Measurements from ENCODE around the gene HOXA7. TPM values are rescaled to one million over a fixed set of nuclear protein-coding genes. Genes with fewer than 3 reads are reported as not detected.

Gene HOXA7
- total RNA-seq, 2 experiments from 2014 or later = not detected

DNA sequence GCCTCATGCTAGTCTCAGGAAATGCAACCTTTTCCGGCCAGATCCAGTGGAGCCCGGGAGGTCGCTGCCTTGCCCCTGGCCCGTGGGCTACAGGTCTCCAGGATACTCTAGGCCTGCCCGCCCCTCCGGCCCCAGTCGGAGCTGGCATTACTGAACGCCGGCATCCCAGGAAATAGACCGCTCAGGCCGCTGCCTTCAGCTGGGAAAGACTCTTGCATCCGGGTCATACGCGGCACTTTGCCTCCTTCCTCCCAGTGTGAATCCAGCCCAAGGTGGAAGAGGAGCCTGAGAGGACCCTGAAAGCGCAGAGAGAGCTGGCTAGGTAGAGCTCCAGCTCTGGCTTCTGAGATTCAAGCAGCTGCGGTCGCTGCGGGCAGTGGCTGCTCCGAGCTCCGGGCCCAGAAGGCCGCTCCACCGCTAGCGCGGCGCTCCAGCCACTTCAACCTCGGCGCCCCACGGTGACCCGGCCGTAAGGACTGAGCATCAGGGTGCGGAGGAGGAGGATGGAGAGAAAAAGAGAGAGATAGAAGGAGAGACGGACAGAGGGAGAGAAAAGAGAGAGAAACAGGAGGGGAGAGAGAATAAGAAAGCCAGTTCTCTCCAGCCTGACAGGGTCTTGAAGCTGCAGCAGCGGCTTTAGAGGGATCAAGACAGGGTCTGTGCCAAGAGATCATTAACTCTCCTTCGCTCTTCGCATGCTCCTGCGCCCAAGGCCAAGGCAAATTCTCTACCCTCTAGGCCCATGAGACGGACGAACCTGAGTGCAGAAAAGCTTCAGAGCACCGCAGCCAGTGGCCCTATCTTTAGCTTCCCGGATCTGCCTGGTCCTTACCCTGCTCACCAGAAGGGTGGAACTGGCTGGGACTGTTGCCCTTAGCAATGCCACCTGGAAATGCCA is 19.4 kb upstream of the HOXA7 start:
- no peaks in the 10 kb centered on the region for H3K9me3 Mint-ChIP-seq
- H3K4me1 Mint-ChIP-seq (ENCODE audit: low read depth) = peaks cover 15% of the 10 kb centered on the region
- H3K36me3 Mint-ChIP-seq (ENCODE audit: low read depth) = no peaks in the 10 kb centered on the region
- H3K4me3 Mint-ChIP-seq = no peak overlapping the region
- peaks cover 70% of the 10 kb centered on the region for H3K27me3 Mint-ChIP-seq
- ATAC-seq (no peak), DNase-seq (no peak)
- CTCF ChIA-PET = interaction anchor here (0.7 to 10.4 kb wide), 7 partner anchors 10 to 489 kb away, joined by 3 to 61 read pairs (median 5); partner anchors contain the start of genes HOXA3, HOXA7 and HOXA9
- POLR2A ChIA-PET = no interaction called here
- TF ChIP-seq, protein P1, sequence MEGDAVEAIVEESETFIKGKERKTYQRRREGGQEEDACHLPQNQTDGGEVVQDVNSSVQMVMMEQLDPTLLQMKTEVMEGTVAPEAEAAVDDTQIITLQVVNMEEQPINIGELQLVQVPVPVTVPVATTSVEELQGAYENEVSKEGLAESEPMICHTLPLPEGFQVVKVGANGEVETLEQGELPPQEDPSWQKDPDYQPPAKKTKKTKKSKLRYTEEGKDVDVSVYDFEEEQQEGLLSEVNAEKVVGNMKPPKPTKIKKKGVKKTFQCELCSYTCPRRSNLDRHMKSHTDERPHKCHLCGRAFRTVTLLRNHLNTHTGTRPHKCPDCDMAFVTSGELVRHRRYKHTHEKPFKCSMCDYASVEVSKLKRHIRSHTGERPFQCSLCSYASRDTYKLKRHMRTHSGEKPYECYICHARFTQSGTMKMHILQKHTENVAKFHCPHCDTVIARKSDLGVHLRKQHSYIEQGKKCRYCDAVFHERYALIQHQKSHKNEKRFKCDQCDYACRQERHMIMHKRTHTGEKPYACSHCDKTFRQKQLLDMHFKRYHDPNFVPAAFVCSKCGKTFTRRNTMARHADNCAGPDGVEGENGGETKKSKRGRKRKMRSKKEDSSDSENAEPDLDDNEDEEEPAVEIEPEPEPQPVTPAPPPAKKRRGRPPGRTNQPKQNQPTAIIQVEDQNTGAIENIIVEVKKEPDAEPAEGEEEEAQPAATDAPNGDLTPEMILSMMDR (IDR thresholded peaks at IDR 0.05) = no peak
- intact Hi-C loops (cut with micrococcal nuclease) = no loop called here
- H3K27ac Mint-ChIP-seq = no peak overlapping the region

DNA sequence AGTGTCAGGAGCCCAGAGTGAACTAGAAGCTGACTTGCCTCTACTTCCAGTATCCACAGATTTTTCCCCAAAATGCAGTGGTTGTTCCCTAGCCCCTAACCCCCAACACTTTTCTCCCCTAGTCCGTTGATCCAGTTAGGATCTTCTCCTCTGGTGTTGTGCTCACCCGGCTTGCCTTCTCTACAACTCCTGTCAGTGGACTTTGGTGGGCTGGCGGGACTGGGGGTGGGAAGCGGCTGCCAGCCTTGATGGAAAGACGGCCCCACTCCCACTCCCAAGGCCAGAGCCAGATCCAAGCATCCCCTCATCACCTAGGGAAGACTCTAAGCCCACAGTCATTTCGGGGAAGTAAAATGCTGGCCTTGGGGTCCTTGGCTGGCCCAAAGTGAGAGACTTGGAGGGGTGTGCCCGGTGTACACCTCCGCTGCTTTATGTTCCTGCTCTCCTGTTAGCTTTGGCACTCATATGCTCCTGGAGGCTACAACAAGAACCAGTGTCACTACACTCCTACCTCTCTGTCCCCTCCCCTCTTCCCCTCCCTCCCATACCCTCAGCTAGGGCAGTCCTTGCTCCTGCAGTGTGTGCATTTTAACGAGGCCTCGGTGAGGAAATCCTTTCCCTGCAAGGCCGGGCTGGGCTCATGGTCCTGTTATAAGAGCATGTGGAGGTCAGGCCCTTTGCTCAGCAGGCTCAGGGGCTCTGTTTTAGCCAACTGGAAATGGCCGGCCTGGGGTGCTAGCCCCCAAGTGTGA is 18.6 kb upstream of the HOXA7 start:
- H3K4me3 Mint-ChIP-seq = peak overlapping the region; percentile 12
- DNase-seq = no peak

DNA sequence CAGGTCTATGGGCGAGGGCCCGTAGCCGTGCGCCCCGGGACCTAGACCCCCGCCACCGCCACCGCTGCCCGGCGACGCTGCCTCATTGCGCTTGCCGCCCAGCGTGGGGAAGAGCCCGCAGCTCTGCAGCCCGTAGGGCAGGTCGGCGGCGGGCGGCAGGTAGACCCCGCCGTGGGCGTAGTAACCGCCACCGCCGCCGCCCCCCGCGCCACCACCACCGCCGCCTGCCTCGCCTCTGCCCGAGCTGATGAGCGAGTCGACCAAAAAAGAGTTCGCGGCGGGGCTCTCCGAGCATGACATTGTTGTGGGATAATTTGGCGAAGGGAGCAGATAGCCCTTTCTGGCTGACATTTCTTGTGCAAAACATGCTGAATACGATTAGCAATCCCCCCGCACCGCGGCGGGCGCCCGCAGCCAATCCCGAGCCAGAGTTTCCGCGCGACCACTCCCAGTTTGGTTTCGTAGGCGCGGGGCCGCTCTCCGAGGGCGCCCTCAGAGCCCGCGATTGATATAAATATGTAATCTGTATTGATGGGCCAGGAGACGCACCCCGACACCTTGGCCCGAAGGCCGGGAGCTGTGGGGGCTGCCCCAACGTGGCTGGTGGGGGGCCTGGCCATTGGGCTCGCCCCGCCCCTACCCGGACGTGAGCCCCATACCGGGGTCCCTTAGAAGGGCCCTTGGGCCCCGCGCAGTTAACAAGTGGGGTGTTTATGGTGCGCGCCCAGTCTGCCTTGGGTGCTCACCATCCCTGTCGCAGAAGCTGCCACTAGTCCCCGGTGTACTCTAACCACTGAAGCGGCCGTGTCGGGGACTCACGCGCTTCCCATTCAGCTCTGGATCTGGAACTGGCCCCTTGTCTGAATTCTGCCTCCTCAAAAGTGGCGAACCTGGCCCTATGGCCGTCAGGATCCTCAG is 17.7 kb upstream of the HOXA7 start, which contains the start of gene HOXA10:
HOXA10 (minus strand) TSS at position 365 of the 918 bp plus-strand sequence; CDS start at position 351, 14 bp downstream.
- peaks cover 15% of the 10 kb centered on the region for H3K4me1 Mint-ChIP-seq (ENCODE audit: low read depth)
- peak within 1 kb of the TSS; percentile 35 for H3K4me3 Mint-ChIP-seq
- POLR2A ChIA-PET = interaction anchor here (0.6 kb wide), 1 partner anchor 533 kb away, joined by 3 read pairs; no protein-coding TSS in a partner anchor
- no peak within 1 kb of the TSS for H3K27ac Mint-ChIP-seq
- ATAC-seq (no peak), DNase-seq (no peak)
- intact Hi-C loops (cut with micrococcal nuclease) = loop anchor here (5.0 kb wide), 1 partner anchor 68 kb away; the partner anchor contains the start of gene EVX1
- H3K36me3 Mint-ChIP-seq (ENCODE audit: low read depth) = no peaks in the 10 kb centered on the region
- H3K27me3 Mint-ChIP-seq = peaks cover 70% of the 10 kb centered on the region
- TF ChIP-seq, protein P1 (IDR thresholded peaks at IDR 0.05) = no peak
- CTCF ChIA-PET = interaction anchor here (1.3 to 10.4 kb wide), 5 partner anchors 10 to 22 kb away, joined by 4 to 61 read pairs (median 8); partner anchors contain the start of gene HOXA11
- no peaks in the 10 kb centered on the region for H3K9me3 Mint-ChIP-seq

More for the DNA sequence above, 18.6 kb upstream of the HOXA7 start:
- ATAC-seq = no peak
- peaks cover 15% of the 10 kb centered on the region for H3K4me1 Mint-ChIP-seq (ENCODE audit: low read depth)
- TF ChIP-seq, protein P1 (IDR thresholded peaks at IDR 0.05) = no peak
- H3K27me3 Mint-ChIP-seq = peaks cover 72% of the 10 kb centered on the region
- no peaks in the 10 kb centered on the region for H3K36me3 Mint-ChIP-seq (ENCODE audit: low read depth)
- CTCF ChIA-PET = interaction anchor here (0.7 to 10.4 kb wide), 5 partner anchors 12 to 23 kb away, joined by 4 to 61 read pairs (median 7); partner anchors contain the start of gene HOXA3
- intact Hi-C loops (cut with micrococcal nuclease) = loop anchor here (5.0 kb wide), 1 partner anchor 67 kb away; the partner anchor contains the start of gene EVX1
- H3K9me3 Mint-ChIP-seq = no peaks in the 10 kb centered on the region
- POLR2A ChIA-PET = no interaction called here
- H3K27ac Mint-ChIP-seq = no peak overlapping the region

DNA sequence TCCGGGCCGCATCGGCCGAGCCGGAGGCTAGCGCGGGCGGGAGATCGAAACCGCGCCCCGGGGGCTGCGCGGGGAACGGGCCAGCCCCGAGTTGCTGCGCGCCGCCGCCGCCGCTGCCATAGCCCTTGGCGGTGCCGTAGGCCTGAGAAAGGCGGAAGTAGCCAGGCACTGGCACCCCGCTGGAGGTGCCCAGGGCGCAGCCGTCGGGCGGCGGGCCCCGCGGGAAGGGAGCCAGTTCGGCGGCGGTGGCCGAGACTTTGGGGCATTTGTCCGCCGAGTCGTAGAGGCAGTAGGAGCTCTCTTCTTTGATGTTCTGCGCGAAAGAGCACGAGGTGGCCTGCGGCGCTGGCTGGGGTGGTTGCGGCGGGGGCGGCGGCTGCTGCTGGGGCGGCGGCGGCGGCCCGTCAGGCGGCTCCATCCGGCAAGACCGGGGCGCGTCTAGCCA is 17.1 kb upstream of the HOXA7 start:
- Mint-ChIP-seq H3K4me1 (ENCODE audit: low read depth) (peaks cover 19% of the 10 kb centered on the region), H3K27ac (no peak overlapping the region), H3K36me3 (ENCODE audit: low read depth) (no peaks in the 10 kb centered on the region), H3K9me3 (no peaks in the 10 kb centered on the region), H3K27me3 (peaks cover 72% of the 10 kb centered on the region), H3K4me3 (no peak overlapping the region)
- intact Hi-C loops (cut with micrococcal nuclease) = loop anchor here (5.0 kb wide), 1 partner anchor 69 kb away; the partner anchor contains the start of gene EVX1
- CTCF ChIA-PET = interaction anchor here (0.6 to 10.4 kb wide), 6 partner anchors 11 to 24 kb away, joined by 3 to 61 read pairs (median 8); partner anchors contain the start of gene HOXA11
- peak; percentile 68 for ATAC-seq
- POLR2A ChIA-PET = interaction anchor here (0.6 to 0.9 kb wide), 2 partner anchors 14 to 532 kb away, joined by 3 read pairs; no protein-coding TSS in a partner anchor
- no peak for DNase-seq
- TF ChIP-seq, protein P1 (IDR thresholded peaks at IDR 0.05) = no peak

Measured in activated CD8-positive, alpha-beta T cell treated with anti-CD3 and anti-CD28 coated beads for 36 hours (primary cell).